ENCODE measurements around the gene SLC13A2.
"Not testable (repeated sequence)": the region's sequence is repeated elsewhere in the genome, so short reads cannot be mapped to it uniquely, and the experiment has no call there.

Gene SLC13A2, protein sequence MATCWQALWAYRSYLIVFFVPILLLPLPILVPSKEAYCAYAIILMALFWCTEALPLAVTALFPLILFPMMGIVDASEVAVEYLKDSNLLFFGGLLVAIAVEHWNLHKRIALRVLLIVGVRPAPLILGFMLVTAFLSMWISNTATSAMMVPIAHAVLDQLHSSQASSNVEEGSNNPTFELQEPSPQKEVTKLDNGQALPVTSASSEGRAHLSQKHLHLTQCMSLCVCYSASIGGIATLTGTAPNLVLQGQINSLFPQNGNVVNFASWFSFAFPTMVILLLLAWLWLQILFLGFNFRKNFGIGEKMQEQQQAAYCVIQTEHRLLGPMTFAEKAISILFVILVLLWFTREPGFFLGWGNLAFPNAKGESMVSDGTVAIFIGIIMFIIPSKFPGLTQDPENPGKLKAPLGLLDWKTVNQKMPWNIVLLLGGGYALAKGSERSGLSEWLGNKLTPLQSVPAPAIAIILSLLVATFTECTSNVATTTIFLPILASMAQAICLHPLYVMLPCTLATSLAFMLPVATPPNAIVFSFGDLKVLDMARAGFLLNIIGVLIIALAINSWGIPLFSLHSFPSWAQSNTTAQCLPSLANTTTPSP

GRCh38 chr17:28473542-28473941 lies at the start of gene SLC13A2:
Gene SLC13A2 (plus strand): TSS chr17:28473644. CDS start chr17:28473713, 69 bp downstream.
- Histone ChIP-seq H3K4me3 (no peak within 1 kb of the TSS), H3K9me3 (ENCODE audit: low read depth, low read length) (no peaks in the 10 kb centered on the region), H3K36me3 (ENCODE audit: insufficient read depth, low read length) (no peaks in the 10 kb centered on the region), H3K27ac (no peak within 1 kb of the TSS), H3K9ac (ENCODE audit: insufficient read length) (no peak within 1 kb of the TSS)
- no peak for DNase-seq (ENCODE audit: low read depth, low spot score)
- TF ChIP-seq FOXP2 (optimal IDR thresholded peaks at IDR 0.05; ENCODE audit: control extremely low read depth, extremely low read length, insufficient read depth), result no peak

DNA sequence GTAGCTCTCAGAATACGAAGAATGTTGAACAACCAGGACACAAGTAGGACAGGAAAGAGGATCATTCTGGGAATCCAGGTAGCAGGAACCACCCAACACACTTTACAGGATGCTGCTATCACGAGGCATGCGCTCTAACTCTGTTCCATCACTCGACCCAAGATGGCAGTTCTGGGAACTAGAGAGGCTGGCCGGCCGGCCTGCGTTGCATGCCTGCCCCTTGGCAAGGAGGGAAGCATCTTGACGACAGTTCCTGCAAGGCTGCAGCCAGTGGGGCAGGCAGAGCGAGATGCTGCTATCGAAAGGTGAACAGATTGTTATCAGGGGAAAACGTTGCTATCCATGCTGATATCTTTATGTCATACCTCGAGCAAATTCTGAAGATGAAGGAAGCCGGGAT lies 48.2 kb upstream of the SLC13A2 start:
- DNase-seq (ENCODE audit: low read depth, low spot score), result no peak
- Histone ChIP-seq H3K9ac (ENCODE audit: insufficient read length) (no peak overlapping the region), H3K36me3 (ENCODE audit: insufficient read depth, low read length) (no peaks in the 10 kb centered on the region), H3K9me3 (ENCODE audit: low read depth, low read length) (no peaks in the 10 kb centered on the region), H3K27ac (no peak overlapping the region), H3K4me3 (no peak overlapping the region)
- TF ChIP-seq EZH2 (IDR thresholded peaks at IDR 0.05) (no peak), POLR2AphosphoS5 (IDR thresholded peaks at IDR 0.05; ENCODE audit: borderline replicate concordance, low read depth, low read length) (no peak), FOXP2 (optimal IDR thresholded peaks at IDR 0.05; ENCODE audit: control extremely low read depth, extremely low read length, insufficient read depth) (no peak)

DNA sequence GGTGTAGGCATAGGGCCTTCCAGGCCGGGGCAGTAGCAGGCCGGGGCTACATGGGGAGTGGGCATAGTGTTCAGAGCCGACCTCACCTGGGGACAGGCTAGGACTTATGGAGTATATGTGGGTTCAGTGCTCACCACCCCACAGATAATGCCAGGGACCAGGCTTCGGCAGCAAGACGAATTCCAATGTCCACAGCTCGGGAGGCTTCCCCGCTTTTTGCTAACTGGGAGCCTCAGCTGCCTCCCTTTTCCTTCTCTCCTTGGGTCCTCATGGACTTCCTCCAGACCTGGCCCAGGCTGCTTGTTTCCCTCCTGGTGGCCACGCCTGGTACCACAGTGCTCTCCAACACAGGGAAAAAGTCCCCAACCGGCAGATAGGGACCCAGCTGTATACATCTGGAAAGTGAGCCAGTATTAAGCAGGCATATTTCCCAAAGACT lies 47.3 kb upstream of the SLC13A2 start:
- H3K4me3 ChIP-seq, result no peak overlapping the region
- H3K27ac ChIP-seq, result no peak overlapping the region
- no peak for DNase-seq (ENCODE audit: low read depth, low spot score)
- TF ChIP-seq POLR2AphosphoS5 (IDR thresholded peaks at IDR 0.05; ENCODE audit: borderline replicate concordance, low read depth, low read length), result no peak
- no peak for TF ChIP-seq EZH2 (IDR thresholded peaks at IDR 0.05)
- no peak for TF ChIP-seq FOXP2 (optimal IDR thresholded peaks at IDR 0.05; ENCODE audit: control extremely low read depth, extremely low read length, insufficient read depth)
- no peak overlapping the region for H3K9ac ChIP-seq (ENCODE audit: insufficient read length)
- H3K36me3 ChIP-seq (ENCODE audit: insufficient read depth, low read length), result no peaks in the 10 kb centered on the region
- no peaks in the 10 kb centered on the region for H3K9me3 ChIP-seq (ENCODE audit: low read depth, low read length)

DNA sequence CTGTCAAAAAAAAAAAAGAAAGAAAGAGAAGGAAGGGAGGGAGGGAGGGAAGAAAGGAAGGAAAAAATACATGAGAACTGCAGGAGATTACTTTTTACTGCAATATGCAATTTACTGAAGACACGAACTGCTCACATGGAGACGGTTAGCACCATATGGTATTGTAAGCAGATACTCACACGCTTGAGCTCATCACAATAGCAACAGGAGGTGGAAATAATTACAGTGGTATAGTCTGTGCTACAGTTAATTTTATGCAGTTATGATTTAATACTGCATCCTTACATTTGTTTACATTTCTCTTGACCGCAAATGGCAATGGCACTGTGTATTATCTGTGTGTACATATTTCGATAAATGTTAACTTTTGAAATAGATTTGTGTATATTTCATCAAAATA lies 46.1 kb upstream of the SLC13A2 start:
- Histone ChIP-seq H3K9me3 (ENCODE audit: low read depth, low read length) (no peaks in the 10 kb centered on the region), H3K27ac (no peak overlapping the region), H3K9ac (ENCODE audit: insufficient read length) (no peak overlapping the region), H3K4me3 (no peak overlapping the region), H3K36me3 (ENCODE audit: insufficient read depth, low read length) (no peaks in the 10 kb centered on the region)
- no peak for DNase-seq (ENCODE audit: low read depth, low spot score)
- TF ChIP-seq FOXP2 (optimal IDR thresholded peaks at IDR 0.05; ENCODE audit: control extremely low read depth, extremely low read length, insufficient read depth) (no peak), POLR2AphosphoS5 (IDR thresholded peaks at IDR 0.05; ENCODE audit: borderline replicate concordance, low read depth, low read length) (no peak), EZH2 (IDR thresholded peaks at IDR 0.05) (no peak)

DNA sequence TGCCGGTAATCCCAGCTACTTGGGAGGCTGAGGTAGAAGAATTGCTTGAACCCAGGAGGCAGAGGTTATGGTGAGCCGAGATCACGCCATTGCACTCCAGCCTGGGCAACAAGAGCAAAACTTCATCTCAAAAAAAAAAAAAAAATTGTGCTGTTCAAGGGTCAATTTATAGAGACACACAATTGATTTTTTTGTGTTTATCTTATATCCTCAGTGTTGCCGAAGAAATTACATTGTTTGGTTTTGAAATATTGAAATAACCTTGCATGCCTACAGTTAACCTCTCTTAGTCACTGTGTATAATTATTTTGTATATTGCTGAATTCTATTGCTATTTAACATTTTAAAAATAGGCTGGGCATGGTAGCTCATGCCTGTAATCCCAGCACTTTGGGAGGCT lies 45.5 kb upstream of the SLC13A2 start:
- not testable (repeated sequence) for H3K9ac ChIP-seq (ENCODE audit: insufficient read length); H3K4me3 ChIP-seq; DNase-seq (ENCODE audit: low read depth, low spot score); H3K9me3 ChIP-seq (ENCODE audit: low read depth, low read length); H3K27ac ChIP-seq; H3K36me3 ChIP-seq (ENCODE audit: insufficient read depth, low read length)

DNA sequence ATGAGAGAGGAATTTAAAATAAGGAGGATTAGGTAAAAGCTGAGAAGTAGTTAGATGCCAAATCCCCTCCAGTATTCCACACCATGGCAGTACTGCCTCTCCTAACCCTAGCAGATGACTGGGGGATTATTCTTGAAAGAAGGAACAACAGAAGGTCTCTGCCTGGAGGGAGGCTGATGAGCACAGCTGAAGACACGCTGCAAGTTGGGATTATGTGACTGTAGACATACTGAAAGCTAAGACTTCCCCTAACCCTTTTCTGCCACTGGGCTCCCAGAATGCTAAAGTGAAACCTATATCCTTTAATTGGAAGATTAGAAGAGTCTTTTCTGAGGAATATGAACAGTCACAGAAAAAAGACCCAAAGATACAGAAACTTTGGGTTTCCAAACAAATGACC lies 39.7 kb upstream of the SLC13A2 start:
- Histone ChIP-seq H3K9me3 (ENCODE audit: low read depth, low read length) (no peaks in the 10 kb centered on the region), H3K27ac (no peak overlapping the region), H3K9ac (ENCODE audit: insufficient read length) (no peak overlapping the region), H3K4me3 (no peak overlapping the region), H3K36me3 (ENCODE audit: insufficient read depth, low read length) (no peaks in the 10 kb centered on the region)
- DNase-seq (ENCODE audit: low read depth, low spot score), result no peak
- TF ChIP-seq POLR2AphosphoS5 (IDR thresholded peaks at IDR 0.05; ENCODE audit: borderline replicate concordance, low read depth, low read length), result no peak
- no peak for TF ChIP-seq EZH2 (IDR thresholded peaks at IDR 0.05)
- no peak for TF ChIP-seq FOXP2 (optimal IDR thresholded peaks at IDR 0.05; ENCODE audit: control extremely low read depth, extremely low read length, insufficient read depth)

DNA sequence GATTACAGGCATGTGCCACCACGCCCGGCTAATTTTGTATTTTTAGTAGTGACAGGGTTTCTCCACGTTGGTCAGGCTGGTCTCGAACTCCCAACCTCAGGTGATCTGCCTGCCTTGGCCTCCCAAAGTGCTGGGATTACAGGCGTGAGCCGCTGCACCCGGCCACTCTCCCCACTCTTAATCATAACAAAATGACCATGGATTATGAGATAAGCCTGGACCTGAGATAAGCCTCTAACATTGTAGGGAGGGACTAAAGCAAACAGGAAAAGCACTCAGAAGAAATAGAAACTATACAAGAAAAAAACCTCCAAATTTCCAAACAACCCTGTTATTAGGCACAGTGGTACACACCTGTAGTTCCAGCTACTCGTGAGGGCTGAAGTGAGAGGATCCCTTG lies 39.1 kb upstream of the SLC13A2 start:
- H3K27ac ChIP-seq; H3K9me3 ChIP-seq (ENCODE audit: low read depth, low read length); H3K9ac ChIP-seq (ENCODE audit: insufficient read length); H3K4me3 ChIP-seq; H3K36me3 ChIP-seq (ENCODE audit: insufficient read depth, low read length); DNase-seq (ENCODE audit: low read depth, low spot score): not testable (repeated sequence)

DNA sequence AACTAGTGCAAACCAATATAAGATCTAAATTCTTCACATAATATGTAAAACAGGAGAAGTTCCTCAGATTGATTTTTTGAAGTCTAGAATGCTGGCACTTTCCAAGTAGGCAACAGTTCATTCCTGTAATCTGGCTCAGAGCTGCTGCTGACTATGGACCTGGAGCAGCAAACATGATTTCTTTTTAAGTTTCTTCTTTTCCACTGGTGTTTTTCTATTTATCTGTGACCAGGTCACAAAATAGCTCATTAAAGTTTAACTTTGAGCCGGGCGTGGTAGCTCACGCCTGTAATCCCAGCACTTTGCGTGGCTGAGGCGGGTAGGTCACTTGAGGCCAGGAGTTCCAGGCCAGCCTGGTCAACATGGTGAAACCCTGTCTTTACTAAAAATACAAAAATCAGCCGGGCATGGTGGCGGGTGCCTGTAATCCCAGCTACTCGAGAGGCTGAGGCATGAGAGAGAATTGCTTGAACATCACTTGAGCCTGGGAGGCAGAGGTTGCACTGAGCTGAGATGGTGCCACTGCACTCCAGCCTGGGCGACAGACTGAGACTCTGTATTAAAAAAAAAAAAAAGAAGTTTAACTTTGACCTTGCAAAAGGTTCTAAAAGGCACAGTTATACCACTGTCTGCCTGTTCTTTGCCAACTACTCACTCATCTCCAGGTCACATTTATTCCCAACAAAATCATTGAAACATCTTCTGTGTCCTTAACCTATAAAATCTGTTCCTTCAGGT lies 29.4 kb upstream of the SLC13A2 start:
- no peaks in the 10 kb centered on the region for H3K9me3 ChIP-seq (ENCODE audit: low read depth, low read length)
- H3K36me3 ChIP-seq (ENCODE audit: insufficient read depth, low read length), result no peaks in the 10 kb centered on the region
- TF ChIP-seq POLR2AphosphoS5 (IDR thresholded peaks at IDR 0.05; ENCODE audit: borderline replicate concordance, low read depth, low read length) (no peak), EZH2 (IDR thresholded peaks at IDR 0.05) (no peak), FOXP2 (optimal IDR thresholded peaks at IDR 0.05; ENCODE audit: control extremely low read depth, extremely low read length, insufficient read depth) (no peak)
- no peak overlapping the region for H3K4me3 ChIP-seq
- DNase-seq (ENCODE audit: low read depth, low spot score), result no peak
- no peak overlapping the region for H3K9ac ChIP-seq (ENCODE audit: insufficient read length)
- H3K27ac ChIP-seq, result no peak overlapping the region
